Left ventricle myocardium inferior (tissue), 1 donor: Measurements from ENCODE around the gene PHRF1. TPM values are rescaled to one million over a fixed set of nuclear protein-coding genes. Genes with fewer than 3 reads are reported as not detected.

Experiments used
- DNase-seq: peaks from one replicate; pipeline ENCODE4 v3.0.0-alpha.2; 2020
- H3K27ac ChIP-seq: fragments of 200-600 bp; replicated peaks from 2 replicates; pipeline ENCODE4 v1.8.0; 2021
- H3K27me3 ChIP-seq: fragments of 200-600 bp; 2 replicates; pipeline ENCODE4 v1.8.0; 2021; ENCODE audit warnings: low read depth
- H3K36me3 ChIP-seq: fragments of 200-600 bp; 2 replicates; pipeline ENCODE4 v1.8.0; 2021
- H3K4me1 ChIP-seq: fragments of 200-600 bp; 2 replicates; pipeline ENCODE4 v1.8.0; 2021
- H3K4me3 ChIP-seq: fragments of 200-600 bp; 2 replicates; pipeline ENCODE4 v1.8.0; 2021; ENCODE audit warnings: mild to moderate bottlenecking, moderate library complexity
- H3K9me3 ChIP-seq: fragments of 200-600 bp; replicated peaks from 2 replicates; pipeline ENCODE4 v1.8.0; 2021
- CTCF ChIP-seq: fragments of 200-600 bp; IDR thresholded peaks from 2 replicates; pipeline ENCODE4 v1.8.0; 2021; ENCODE audit warnings: antibody characterized with exemption, mild to moderate bottlenecking, borderline replicate concordance
- intact Hi-C: fragments of 100-400 bp; cut with micrococcal nuclease; formaldehyde crosslinking; loops from one replicate; pipeline ENCODE4 v1.11.0; 2022
- total RNA-seq: library from RNA; stranded (reverse); fragmentation: NEBNext Ultra II Directional; extraction: Animal tissue kit (Norgen Biotek cat#: 25700); gene quantifications from one replicate; pipeline ENCODE4 v1.2.1, GENCODE V29; 2021
- donor health status: DM: no; HTN: yes; CAD: no; lungs with severe emphysema.

PHRF1 gene
- total RNA-seq, 1 donor from 2014 or later = 17.7 TPM

- no peaks in the 10 kb centered on the region for H3K27me3 ChIP-seq
- H3K9me3 ChIP-seq = no peaks in the 10 kb centered on the region
- H3K27ac ChIP-seq = no peak overlapping the region
- TF ChIP-seq CTCF = no peak
- peaks cover 55% of the 10 kb centered on the region for H3K4me1 ChIP-seq
- peak overlapping the region; percentile 79 for H3K4me3 ChIP-seq
- H3K36me3 ChIP-seq = no peaks in the 10 kb centered on the region
- intact Hi-C loops = no loop called here
- no peak for DNase-seq
Observed at GRCh38 chr11:574632-575312, 1.5 kb upstream of the PHRF1 start.

- Histone ChIP-seq H3K27ac (peak overlapping the region; percentile 86), H3K27me3 (no peaks in the 10 kb centered on the region), H3K4me1 (peaks cover 55% of the 10 kb centered on the region), H3K36me3 (no peaks in the 10 kb centered on the region), H3K9me3 (no peaks in the 10 kb centered on the region), H3K4me3 (peak overlapping the region; percentile 79)
- intact Hi-C loops = no loop called here
- no peak for TF ChIP-seq CTCF
- no peak for DNase-seq
Observed at GRCh38 chr11:575313-575995, 816 bp upstream of the PHRF1 start.

- Histone ChIP-seq H3K27me3 (no peaks in the 10 kb centered on the region), H3K9me3 (no peaks in the 10 kb centered on the region), H3K4me3 (peak overlapping the region; percentile 79), H3K36me3 (peaks cover 7% of the 10 kb centered on the region), H3K4me1 (peaks cover 70% of the 10 kb centered on the region), H3K27ac (peak overlapping the region; percentile 97)
- DNase-seq = no peak
- intact Hi-C loops = no loop called here
- no peak for TF ChIP-seq CTCF
Observed at GRCh38 chr11:576811-577610, 741 bp downstream of the PHRF1 start.

- Histone ChIP-seq H3K4me3 (peak overlapping the region; percentile 79), H3K9me3 (no peaks in the 10 kb centered on the region), H3K27ac (no peak overlapping the region), H3K27me3 (no peaks in the 10 kb centered on the region), H3K36me3 (peaks cover 13% of the 10 kb centered on the region), H3K4me1 (peaks cover 71% of the 10 kb centered on the region)
- no peak for TF ChIP-seq CTCF
- intact Hi-C loops = no loop called here
- DNase-seq = no peak
Observed at GRCh38 chr11:577611-577894, 1.3 kb downstream of the PHRF1 start.

GRCh38 chr11:578276-579035 lies 2.2 kb downstream of the PHRF1 start:
- TF ChIP-seq CTCF = no peak
- intact Hi-C loops = no loop called here
- no peaks in the 10 kb centered on the region for H3K27me3 ChIP-seq
- no peak for DNase-seq
- H3K27ac ChIP-seq = no peak overlapping the region
- H3K36me3 ChIP-seq = peaks cover 22% of the 10 kb centered on the region
- peaks cover 71% of the 10 kb centered on the region for H3K4me1 ChIP-seq
- H3K4me3 ChIP-seq = peak overlapping the region; percentile 79
- H3K9me3 ChIP-seq = no peaks in the 10 kb centered on the region
